A172 (cell line): Measurements from ENCODE around the gene DNAJC9. TPM values are rescaled to one million over a fixed set of nuclear protein-coding genes. Genes with fewer than 3 reads are reported as not detected.

ENCODE experiments used
- total RNA-seq: library from RNA; depleted of rRNA; stranded (reverse); fragments of >200 nt; shearing (Covaris generic); gene quantifications from 2 replicates; pipeline ENCODE4 v1.2.3, GENCODE V29; 2014; rRNA removed

The DNAJC9 gene
- total RNA-seq, 1 experiment from 2014 or later, result 123 TPM

Other genes starting within 250 kb of the DNAJC9 start
- 87.7 and 95.5 TPM in 2 replicates for gene P4HA1, start 150.4 kb downstream of the DNAJC9 start, total RNA-seq
- gene NUDT13, start 136.8 kb downstream of the DNAJC9 start, total RNA-seq, result 4.0 and 40.4 TPM in 2 replicates
- gene ECD, start 79.2 kb downstream of the DNAJC9 start, total RNA-seq, result 53.9 and 55.2 TPM in 2 replicates
- 7.1 and 10.4 TPM in 2 replicates for gene FAM149B1, start 79.1 kb downstream of the DNAJC9 start, total RNA-seq
- gene MRPS16, start 5.4 kb upstream of the DNAJC9 start, total RNA-seq, result 106 and 118 TPM in 2 replicates
- gene CFAP70, start 111.6 kb upstream of the DNAJC9 start, total RNA-seq, result 0.36 and 0.72 TPM in 2 replicates
- gene ANXA7, start 166.8 kb upstream of the DNAJC9 start, total RNA-seq, result 200 and 216 TPM in 2 replicates
- 0.07 and 0.60 TPM in 2 replicates for gene MSS51, start 186.3 kb upstream of the DNAJC9 start, total RNA-seq
- 17.2 and 17.6 TPM in 2 replicates for gene PPP3CB, start 248.8 kb upstream of the DNAJC9 start, total RNA-seq